GM19468 (cell line): ENCODE measurements around the gene PAK4.
"Not testable (repeated sequence)": the region's sequence is repeated elsewhere in the genome, so short reads cannot be mapped to it uniquely, and the experiment has no call there.

ENCODE experiments used
- ATAC-seq: cut with Tn5 transposase; IDR thresholded peaks from one replicate; pipeline ENCODE4 v1.9.1; 2021; ENCODE audit warnings: mild to moderate bottlenecking, moderate library complexity, moderate number of reproducible peaks; ENCODE audit not compliant: unreplicated experiment; ENCODE audit errors: extremely low read depth

PAK4 gene

DNA sequence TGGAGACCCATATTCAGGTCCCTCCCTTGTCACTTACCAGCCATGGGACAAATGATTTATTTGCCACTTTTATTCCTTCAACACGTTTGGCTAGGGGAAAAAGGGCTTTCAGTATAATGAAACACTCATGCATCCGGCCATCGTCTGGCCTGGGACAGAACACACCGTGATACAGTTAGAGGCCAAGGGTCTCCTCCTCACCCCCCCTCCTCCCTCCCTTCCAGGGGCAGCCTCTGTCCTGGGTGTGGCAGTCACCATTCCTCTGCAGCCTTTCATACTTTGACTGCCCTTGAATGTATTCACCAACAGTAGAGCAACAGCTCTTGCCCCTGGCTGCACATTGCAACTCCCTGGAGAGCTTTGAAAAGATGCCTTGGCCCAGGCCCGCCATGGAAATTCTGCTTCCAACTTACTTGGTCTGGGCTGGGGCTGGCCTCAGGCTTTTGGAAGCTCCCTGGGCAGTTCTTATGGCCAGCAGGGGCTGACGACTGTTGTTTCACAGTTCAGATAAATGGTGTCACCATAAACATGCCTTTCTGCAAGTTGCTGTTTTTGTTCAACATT lies 3.0 kb downstream of the PAK4 start:
- ATAC-seq: no peak

DNA sequence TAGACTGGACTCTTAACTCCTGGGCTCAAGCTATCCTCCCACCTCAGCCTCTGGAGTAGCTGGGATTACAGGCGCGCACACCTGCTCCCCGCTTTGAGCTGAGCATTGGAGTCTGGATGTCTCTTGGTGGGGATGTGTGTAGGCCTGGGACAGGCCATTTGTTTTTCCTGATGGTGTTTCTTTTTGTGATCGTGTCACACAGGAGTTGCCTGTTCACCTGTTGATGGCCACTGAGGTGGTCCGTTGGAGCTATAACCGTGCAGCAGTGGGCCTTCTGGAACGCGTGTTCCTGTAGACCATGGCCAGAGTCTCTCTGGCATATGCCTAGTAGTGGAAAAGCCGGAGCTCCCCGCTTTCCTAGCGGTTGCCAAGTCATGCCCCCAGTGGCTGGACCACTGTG lies 3.5 kb downstream of the PAK4 start:
- ATAC-seq: no peak

DNA sequence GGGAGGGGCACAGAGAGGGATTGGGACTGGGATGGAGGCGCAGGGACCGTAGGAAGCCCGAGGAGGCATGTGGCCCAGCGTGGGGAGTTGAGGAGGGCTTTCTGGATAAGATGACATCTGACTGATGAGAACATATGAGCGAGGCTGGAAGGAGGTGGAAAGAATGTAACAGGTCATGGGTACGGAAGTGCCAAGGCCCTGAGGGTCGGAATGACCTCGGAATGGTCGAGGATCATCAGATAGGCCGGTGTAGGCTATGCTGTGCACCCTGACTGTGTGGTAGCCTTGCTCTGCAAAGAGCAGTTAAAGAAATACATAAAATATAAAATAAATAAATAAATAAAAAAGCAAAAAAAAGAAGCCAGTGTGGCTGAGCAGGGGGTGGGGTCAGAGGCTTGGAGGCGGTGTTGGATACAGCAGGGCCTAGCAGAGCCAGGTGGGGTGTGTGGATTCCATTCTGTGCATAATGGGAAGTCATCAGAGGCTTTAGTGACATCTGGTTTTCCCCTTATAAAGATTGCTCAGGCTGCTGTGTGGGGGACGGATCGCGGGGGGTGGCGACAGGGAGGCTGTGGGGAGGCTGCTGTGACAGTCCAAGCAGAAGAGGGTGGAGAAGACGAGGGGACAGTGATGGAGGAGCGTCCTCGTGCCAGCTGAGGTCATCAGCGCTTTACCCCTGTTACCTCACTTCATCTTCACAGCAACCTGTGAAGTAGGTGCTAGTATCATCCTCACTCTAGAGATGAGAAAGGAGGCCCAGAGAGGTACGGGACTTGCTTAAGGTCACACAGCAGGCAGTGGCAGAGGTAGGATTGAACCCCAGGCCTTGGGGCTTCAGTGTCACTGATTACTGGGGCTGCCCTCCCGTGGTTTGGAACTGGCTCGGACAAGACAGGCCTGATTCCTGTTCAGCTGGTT lies 5.0 kb downstream of the PAK4 start:
- ATAC-seq: no peak

DNA sequence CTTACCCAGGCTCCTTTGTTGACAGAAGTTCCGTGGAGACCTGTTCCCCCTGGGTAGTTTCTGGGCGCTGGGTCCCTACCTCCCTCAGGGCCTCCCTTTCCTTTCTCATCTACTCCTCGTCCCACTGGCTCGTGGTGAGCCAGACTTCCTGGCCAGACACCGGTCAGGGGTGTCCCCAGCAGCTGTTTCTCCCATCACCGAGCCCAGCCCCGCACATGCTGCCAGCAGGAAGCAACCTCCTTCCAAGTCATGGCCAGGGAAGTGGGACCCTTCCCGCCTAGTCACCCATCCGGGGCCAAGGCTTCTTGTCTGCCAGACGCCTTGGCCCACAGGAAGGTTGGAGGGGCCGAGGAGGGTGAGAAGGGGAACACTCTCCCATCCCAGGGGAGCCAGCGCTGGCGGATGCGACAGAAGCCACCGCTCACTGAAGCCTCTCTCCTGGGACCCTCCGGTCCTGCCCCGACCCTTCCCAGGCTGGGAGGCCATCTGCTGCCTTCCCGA lies 5.7 kb downstream of the PAK4 start:
- ATAC-seq: no peak

DNA sequence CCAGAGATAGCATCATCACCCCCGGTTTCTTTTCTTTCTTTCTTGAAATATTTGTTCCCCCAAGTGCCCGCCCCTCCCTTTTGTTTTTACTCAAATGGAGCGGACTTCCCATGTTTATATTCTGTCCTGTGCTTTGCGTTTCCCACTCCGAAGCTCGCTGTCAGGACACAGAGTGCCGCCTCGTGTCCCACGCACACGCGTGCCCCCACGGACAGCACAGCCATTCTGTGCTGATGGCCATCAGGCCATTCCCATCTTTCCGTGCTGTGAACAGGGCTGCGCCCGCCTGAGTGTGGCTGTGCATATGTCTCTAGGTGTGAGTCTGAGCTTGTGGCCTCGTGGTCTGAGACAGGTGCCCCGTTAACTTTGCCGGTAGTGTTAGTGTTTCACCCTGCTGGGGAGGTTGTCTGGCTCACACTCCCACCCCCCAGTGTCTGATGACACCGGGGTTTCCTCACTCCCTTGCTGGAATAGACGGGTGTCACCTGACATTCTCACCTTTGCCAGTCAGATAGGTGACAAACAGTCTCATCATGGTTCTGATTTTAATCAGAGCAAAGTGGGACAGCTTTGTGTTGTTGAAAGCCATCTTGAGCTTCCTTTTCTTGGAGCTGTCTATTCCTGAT lies 6.9 kb downstream of the PAK4 start:
- ATAC-seq: no peak

DNA sequence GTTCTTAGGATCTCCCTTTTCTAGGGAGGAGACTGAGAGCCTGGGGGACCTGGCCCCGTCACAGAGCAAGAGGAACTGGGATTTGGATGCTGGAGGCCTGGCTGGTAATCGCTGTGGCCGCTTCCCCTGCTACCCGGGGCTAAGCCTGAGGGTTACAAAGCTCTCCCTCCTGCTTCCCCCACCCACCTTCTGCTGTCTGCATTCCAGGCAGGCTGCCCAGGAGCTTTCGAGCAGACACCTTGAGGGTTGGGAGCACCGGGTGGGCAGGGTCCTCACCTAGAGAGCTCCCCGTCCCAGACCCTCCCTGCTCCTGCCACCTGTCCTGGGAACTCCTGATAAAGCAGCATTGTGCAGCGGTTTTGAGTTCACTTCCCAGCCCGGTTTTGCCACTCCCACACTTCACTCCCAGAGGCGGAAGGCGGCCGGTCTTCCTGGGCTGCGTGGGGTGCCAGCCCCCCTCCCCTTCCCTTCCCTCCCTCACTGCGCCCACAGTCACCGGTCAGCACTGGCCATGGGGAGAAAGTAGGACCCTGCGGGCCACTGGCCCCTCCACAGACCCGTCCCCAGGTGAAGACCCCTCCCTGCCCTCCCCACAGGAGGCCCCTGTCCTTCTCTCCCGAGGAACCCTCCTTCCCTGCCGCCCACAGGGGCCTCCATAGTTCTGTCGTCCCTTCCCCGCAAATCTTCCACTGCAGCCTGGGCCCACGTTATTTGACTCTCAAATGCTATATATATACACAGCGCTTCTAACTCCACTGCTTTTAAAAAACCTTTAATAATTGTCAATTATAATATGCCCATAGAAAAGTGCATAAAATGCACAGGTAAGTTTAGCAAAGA lies 8.1 kb downstream of the PAK4 start:
- no peak for ATAC-seq

DNA sequence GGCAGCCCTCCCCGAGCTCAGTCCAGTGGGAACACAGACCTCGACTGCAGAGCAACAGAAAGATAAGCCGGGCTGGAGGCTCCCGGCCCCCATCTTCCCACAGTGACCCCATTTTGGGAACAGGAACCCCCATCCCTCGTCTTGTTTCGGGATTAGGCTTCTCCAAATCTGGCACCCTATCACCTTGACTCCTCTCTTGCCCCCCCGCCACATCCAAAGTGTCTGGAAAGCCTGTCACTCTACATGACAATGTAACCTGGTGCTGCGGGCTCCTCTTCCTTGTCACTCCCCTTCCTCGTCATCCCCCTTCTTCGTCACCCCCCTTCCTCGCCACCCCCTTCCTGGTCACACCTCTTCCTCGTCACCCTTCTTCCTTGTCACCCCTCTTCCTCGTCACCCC lies 10.1 kb downstream of the PAK4 start:
- ATAC-seq: no peak

DNA sequence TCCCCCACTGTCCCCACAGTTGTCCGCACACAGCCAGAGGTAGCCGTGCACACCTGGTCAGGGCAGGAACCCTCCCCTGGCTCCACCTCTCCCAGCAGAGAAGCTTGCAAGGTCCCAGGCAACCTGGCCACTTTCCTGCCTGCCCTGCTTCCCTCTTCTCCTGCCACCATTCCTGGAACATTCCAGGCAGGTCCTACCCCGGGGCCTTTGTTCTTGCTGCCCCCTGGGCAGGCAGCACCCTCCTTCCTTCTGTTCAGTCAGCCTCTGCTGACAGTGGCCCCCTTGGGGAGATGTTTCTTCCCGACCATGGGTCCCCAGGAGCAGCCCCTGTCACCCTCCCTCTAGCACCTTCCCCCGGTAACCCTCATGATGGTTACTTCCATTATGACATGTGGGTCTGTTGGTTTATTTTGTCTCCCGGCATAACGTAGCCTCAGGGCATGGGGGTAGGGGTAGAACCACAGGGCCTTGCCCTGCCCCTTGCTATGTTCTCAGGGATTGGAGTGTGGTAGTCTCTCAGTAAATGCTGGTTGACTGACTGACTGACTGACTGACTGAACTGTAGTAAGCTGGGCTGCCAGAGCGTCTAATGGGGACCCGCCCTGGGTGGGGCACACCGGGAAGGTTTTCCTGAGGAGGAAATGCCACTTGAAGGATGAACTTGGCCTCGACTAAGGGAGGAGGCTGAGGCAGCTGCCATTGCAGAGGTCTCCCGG lies 10.8 kb downstream of the PAK4 start:
- no peak for ATAC-seq

DNA sequence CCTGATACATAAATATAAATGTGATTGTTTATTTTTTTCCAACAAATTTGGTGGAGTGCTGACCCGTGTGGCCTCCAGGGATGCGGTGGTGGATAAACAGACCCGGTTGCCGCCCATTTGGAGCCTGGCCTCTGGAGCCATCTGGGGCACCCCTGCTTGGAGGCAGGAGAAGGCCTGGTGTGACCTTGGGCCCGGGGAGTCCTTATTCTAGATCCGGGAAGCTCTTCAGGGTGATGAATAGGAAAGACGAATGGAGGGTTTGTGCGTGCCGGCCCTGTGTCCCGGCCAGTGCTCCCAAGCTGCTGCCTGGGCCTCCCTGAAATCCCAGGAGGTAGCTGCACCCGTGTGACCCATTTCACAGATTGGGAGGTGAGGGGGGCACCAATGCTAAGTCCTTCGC lies 11.5 kb downstream of the PAK4 start:
- no peak for ATAC-seq

DNA sequence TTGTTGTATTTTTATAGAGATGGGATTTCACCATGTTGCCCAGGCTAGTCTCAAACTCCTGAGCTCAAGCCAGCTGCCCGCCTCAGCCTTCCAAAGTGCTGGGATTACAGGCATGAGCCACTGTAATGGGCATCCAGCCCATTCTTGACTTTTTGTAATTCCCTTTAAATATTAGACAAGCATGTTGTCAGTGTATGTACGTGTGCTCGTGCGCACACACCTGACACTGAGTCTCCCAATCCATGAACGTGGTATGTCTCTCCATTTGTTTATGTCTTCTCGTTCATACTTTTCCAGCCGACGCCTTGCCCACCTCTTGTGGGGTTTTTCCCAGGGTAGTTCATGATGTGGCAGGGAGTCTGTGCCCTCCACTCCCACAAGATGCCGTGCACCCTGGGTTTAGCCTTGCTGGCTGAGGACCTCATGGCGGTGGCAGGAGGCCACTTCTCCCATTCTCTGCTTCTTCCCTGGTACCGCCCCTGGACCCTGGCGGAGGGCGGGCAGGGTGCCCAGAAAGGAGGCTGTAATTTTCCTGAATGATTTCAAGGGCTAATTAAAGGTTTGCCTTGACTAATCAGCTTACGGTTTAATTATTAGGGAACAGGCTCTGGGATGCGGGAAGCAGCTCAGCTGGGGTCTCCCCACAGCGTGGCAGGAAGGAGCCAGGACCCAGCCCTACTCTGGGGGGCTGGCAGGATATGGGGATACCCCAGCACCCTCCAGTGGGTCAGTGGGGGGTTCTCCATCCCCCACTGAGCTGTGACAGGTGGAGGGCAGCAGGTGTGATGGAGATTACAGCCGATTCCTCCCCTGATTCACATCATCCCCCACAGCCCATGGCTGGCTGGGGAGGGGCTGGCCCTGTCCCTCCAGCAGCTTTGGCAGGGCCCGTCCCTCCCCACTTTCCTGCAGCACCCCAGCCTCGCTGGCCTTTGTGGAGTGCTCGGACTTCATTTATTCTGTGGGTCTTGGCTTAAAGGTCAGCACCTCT lies 12.9 kb downstream of the PAK4 start:
- no peak for ATAC-seq

DNA sequence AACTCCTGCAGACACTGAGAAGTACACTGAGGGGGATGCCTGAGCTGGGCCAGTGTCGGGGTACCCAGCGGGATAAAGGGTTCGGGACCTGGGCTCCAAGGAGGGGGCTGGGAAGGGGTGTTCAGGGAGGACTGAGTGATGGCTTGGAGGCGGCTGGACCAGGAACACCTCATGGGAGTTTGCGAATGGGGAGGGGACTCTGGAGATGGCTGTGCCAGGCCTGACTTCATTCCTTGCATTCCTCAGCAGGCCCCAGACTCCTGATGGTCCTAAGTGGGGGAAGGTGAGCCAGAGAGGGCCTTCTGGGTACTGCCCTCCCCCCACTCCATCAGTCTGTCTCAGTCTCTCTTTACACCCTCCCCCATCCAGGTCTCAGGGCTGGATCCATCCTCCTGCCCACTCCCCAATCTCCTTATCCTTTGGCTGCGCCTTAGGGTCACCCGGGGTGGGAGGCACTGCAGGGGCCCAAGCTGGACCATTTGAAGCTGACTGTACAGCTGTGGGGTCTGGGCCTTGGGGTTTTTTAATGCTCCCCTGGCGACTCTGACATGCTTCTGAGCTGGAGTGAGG lies 13.8 kb downstream of the PAK4 start:
- ATAC-seq: no peak

DNA sequence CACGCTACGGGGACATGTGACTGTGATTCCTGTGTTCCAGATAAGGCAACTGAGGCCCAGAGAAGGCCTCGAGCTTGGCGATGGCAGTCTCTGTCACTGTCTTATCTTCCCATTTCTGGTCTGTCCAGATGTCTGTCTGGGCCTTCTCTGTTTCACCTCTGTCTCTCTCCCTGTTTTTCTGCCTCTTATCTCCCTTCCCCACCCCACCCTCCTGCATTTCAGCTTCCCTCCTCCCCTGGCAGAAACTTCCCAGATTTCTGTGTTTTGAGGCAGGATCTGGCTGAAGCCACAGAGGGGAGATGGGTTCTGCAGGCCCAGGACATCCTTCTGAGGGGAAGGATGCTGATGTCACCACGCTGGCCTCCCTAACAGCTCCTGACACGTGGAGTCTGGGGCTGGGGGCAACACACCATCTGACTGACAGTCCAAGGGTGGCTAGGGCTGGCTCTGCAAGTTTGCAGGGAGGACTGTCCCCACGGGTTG lies 14.4 kb downstream of the PAK4 start:
- no peak for ATAC-seq

DNA sequence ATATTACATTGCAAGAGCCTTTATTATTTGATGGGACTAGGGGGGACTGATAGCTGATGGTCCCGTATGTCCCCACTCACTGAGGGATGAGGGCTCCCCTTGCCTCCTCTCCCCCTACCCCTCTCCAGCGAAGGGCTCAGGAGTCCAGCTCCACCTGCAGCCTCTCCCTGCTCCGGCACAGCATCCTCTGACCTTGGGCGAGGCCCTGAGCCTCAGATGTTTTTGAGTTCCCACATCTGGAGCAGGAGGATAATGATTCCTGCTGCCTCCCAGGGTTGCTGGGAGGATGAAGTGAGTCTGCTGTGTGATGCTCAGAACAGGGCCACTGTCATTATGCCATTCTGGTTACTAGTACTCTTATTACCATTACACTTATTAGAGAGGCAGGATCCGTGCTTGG lies 15.0 kb downstream of the PAK4 start:
- no peak for ATAC-seq

DNA sequence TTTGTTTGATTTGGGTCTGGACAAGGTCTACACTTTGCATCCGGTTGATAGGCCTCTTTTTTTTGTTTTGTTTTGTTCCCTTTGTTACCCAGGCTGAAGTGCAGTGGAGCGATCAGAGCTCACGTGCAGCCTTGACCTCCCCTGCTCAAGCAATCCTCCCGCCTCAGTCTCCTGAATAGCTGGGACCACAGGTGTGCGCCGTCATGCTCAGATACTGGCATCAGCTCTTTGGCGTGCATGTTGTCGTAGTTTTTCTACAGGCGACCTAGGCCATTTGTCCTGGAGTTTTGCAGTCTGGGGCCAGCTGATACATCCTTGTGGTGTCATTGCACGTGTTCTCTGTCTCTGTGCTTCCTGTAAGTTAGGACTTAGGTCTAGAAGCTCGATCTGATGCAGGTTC lies 16.3 kb downstream of the PAK4 start:
- no peak for ATAC-seq

DNA sequence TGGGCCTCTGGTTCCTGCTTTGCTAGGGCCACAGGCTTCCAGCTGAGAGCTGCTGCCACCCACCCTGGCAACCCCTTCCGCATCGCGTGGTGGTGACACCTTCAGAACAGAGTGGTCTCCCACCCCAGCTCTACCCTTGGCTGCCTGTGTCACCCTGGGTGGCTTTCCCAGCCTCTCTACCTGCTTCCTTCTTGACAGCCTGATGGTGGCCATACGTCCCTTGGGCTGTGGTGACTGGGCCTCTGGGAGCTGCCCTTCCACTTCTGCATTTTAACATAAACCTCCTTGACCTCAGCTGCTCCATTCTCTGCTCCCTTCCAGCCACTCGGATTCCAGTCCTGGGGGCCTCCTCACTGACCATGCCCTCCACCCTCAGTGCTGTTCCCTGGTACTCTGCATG lies 17.0 kb downstream of the PAK4 start:
- no peak for ATAC-seq

DNA sequence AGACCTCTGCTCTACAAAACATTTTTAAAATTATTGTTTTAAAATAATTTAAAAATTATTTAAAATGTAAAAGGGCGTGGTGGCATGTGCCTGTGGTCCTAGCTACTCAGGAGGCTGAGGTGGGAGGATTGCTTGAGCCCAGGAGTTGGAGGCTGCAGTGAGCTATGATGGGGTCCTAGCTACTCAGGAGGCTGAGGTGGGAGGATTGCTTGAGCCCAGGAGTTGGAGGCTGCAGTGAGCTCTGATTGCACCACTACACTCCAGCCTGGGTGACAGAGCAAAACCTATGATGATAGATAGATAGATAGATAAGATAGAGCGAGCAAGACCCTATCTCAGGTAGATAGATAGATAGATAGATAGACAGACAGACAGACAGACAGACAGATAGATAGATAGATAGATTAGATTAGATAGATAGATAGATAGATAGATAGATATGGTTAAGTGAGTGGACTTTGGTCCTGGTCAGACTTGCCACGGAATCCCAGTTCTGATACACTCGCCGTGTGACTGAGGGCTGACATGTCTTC lies 18.2 kb downstream of the PAK4 start:
- not testable (repeated sequence) for ATAC-seq

DNA sequence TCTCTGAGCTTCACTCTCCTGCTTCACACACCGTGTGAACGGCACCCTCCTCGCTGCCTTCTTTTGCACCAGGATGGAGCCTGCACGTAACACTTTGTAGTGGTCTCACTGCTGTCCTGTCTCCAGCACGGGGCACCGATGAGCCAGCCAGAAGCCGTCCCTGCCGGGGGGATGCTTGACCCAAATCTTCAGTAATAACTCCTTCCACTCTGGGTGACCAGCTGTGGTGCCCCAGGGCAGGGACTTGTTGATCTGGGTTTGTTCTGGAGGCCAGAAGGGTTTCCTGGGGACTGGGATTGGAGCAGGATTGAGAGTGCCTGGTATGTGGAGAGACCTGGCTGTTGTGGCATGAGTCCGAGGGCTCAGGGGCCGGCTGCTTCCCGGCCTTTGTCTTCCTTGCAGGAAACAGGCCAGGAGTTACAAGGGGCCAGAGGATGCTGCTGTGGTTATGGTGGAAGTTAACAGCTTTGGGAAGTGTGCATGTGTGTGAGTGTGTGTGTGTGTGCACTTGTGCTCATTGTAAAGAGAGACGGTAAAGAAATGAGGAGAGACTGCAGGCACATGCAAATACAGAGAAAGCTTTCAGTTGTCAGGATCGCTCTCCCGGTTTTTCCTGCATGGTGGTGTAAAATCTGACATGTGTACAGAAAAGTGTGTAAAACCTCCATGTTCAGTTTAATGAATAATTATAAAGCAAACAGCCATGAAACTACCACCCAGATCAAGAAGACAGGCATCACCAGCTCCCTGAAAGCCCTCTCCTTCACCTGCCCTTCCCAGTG lies 18.9 kb downstream of the PAK4 start:
- no peak for ATAC-seq
